Retina (tissue), 1 donor: Measurements from ENCODE around the gene VWA1.

Source experiments
- DNase-seq: peaks from one replicate; pipeline ENCODE4 v3.0.0-alpha.2; 2016

Gene VWA1

DNA sequence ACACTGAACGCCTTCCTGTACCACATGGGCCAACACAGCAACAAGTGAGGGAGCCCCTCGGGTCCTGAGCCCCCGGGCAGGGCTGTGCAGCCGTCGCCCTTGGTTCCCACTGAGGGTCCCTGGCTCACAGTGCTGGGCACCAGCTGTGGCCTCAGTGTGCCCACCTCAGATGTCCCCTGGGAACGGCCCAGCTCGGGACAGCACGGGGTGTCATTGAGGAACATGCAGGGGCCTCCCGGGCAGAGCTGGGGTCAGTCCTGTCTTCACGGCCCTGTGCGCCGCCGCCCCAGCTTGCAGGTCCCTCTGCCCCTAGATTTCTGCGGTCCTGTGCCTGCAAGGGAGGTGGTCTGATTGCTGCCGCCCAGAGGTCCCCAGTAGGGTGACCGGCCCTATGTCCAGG lies 53.7 kb downstream of the VWA1 start:
- DNase-seq, result no peak

DNA sequence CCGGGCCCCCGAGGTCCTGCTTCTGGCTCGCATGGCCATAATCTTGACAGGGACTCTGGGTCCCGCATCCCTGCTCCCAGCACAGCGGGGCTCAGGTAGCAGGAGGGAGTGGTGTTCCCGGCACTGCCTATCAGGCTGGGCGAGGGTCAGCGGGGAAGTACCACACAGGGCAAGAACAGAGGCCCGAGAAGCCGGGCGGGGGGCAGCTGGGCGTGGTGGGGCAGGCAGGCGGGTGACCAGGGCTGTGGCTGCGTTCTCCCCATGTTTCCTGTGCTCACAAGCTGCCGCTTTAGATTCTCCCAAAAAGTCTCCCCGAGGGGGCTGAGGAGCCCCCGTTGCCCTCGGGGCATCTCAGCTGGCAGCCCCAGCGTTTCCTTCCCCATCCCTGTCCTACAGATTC lies 54.4 kb downstream of the VWA1 start:
- DNase-seq, result no peak

DNA sequence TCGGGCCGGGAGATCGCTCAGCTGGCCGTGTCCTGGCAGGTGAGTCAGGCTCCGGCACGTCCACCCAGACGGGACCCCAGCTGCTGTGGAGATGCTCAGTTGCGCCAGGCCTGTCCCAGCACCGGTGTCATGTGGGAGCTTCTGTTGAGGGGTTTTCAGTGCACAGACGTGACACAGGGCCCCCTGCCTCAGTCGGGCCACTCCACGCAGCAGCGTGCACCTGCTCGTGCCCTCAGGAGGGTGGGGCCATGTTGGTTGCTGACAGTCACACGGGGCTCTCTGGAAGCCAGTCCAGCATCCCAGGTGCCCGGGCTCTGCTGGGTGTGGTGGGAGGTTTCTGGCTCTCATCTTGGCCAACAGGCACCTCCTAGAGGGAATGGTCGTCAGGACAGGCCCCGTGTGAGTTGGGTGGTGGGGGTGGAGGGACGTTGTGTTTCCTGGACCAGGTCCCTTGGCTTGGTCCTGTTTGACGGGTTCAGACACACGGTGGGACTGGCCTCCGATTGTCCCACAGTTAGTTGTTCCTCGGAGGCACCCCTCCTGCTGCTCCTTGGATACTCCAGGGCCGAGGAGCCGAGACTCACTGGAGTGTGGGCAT lies 55.2 kb downstream of the VWA1 start:
- DNase-seq, result no peak

DNA sequence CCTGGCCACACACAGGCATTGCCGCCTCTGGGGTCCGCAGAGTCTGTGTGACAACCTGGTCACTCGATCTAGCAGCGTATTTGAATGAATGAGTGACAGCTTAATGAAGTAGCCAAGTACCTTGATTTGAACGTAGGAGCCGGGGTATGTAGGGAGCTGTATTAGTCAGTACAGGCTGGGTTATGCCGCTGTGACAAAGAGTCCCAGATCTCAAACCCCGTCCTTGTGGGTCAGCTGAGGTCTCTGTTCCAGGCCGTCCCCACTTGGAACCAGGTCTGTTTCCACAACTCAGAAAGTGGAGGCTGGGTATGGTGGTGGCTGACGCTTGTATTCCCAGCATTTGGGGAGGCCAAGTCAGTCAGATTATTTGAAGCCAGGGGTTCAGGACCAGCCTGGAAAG lies 56.1 kb downstream of the VWA1 start:
- DNase-seq, result no peak
